DND-41 (cell line): Measurements from ENCODE around the gene IFRD1.
"Not testable (repeated sequence)": the region's sequence is repeated elsewhere in the genome, so short reads cannot be mapped to it uniquely, and the experiment has no call there.

Experiments used
- ATAC-seq: fragments of 200-7000 bp; cut with Tn5 transposase; 3 replicates; pipeline ENCODE4 v1.9.1; 2021; ENCODE audit warnings: low read depth; ENCODE audit not compliant: insufficient read depth
- DNase-seq: peaks from one replicate; pipeline ENCODE4 v3.0.0-alpha.2; 2020
- H2AFZ ChIP-seq: 2 replicates; pipeline ENCODE4 v1.6.0; 2012; ENCODE audit warnings: low read depth, low read length
- H3K27ac ChIP-seq: 2 replicates; pipeline ENCODE4 v1.5.1; 2012; ENCODE audit warnings: low read length, inconsistent platforms
- H3K27me3 ChIP-seq: fragments of 200-600 bp; sonication (generic); 2 replicates; pipeline ENCODE4 v1.6.0; 2012; ENCODE audit warnings: low read length, mild to moderate bottlenecking, inconsistent platforms; ENCODE audit not compliant: insufficient read depth, poor library complexity
- H3K36me3 ChIP-seq: 2 replicates; pipeline ENCODE4 v1.5.1; 2012; ENCODE audit warnings: low read length, inconsistent platforms; ENCODE audit not compliant: insufficient read depth
- H3K4me1 ChIP-seq: 2 replicates; pipeline ENCODE4 v1.5.1; 2012; ENCODE audit warnings: mild to moderate bottlenecking, low read length; ENCODE audit not compliant: insufficient read depth
- H3K4me2 ChIP-seq: 2 replicates; pipeline ENCODE4 v1.6.0; 2012; ENCODE audit warnings: mild to moderate bottlenecking, moderate library complexity, low read length, inconsistent platforms; ENCODE audit not compliant: insufficient read depth
- H3K4me3 ChIP-seq, 2 experiments: fragments of 200-600 bp in 1 of 2; shearing (Covaris generic) in 1 of 2; 2 replicates each; pipeline ENCODE4 v1.5.1; 2012 to 2016; ENCODE audit warnings: inconsistent platforms in 2 of 2, low read length in 2 of 2, mild to moderate bottlenecking in 2 of 2, low read depth in 1 of 2, moderate library complexity in 1 of 2
- H3K79me2 ChIP-seq: 2 replicates; pipeline ENCODE4 v1.6.0; 2012; ENCODE audit warnings: low read length, inconsistent platforms; ENCODE audit not compliant: insufficient read depth
- H3K9ac ChIP-seq: 2 replicates; pipeline ENCODE4 v1.6.0; 2012; ENCODE audit warnings: low read depth, mild to moderate bottlenecking, inconsistent platforms, low read length, moderate library complexity
- H3K9me3 ChIP-seq: 2 replicates; pipeline ENCODE4 v1.5.1; 2012; ENCODE audit warnings: low read length, moderate library complexity, mild to moderate bottlenecking, inconsistent platforms; ENCODE audit not compliant: insufficient read depth, severe bottlenecking
- H4K20me1 ChIP-seq: 2 replicates; pipeline ENCODE4 v1.6.0; 2012; ENCODE audit warnings: low read length; ENCODE audit not compliant: insufficient read depth
- CTCF ChIP-seq: IDR thresholded peaks from 2 replicates; pipeline ENCODE4 v1.5.1; 2012; ENCODE audit warnings: borderline replicate concordance, low read length, moderate library complexity, mild to moderate bottlenecking; ENCODE audit not compliant: poor library complexity, severe bottlenecking; ENCODE audit errors: extremely low read depth
- EZH2 ChIP-seq: IDR thresholded peaks from 3 replicates; pipeline ENCODE4 v1.6.1; 2012; ENCODE audit warnings: borderline replicate concordance, low read depth, mild to moderate bottlenecking, moderate library complexity, low read length, inconsistent platforms; ENCODE audit not compliant: severe bottlenecking

Gene IFRD1

GRCh38 chr7:112511451-112512202 is 61.4 kb downstream of the IFRD1 start:
- H3K9me3 ChIP-seq = no peaks in the 10 kb centered on the region
- H4K20me1 ChIP-seq = no peaks in the 10 kb centered on the region
- TF ChIP-seq CTCF (no peak), EZH2 (no peak)
- H3K27me3 ChIP-seq = no peaks in the 10 kb centered on the region
- no peak for DNase-seq
- H3K27ac ChIP-seq = no peak overlapping the region
- H3K4me3 ChIP-seq = no peak overlapping the region
- no peak overlapping the region for H2AFZ ChIP-seq
- no peaks in the 10 kb centered on the region for H3K36me3 ChIP-seq
- H3K9ac ChIP-seq = no peak overlapping the region
- no peak for ATAC-seq
- H3K4me2 ChIP-seq = no peak overlapping the region
- no peaks in the 10 kb centered on the region for H3K79me2 ChIP-seq
- H3K4me1 ChIP-seq = no peaks in the 10 kb centered on the region

- Histone ChIP-seq H3K27ac (no peak overlapping the region), H3K36me3 (no peaks in the 10 kb centered on the region), H3K9me3 (no peaks in the 10 kb centered on the region), H3K9ac (no peak overlapping the region), H3K27me3 (peaks cover 4% of the 10 kb centered on the region), H2AFZ (no peak overlapping the region), H3K4me1 (no peaks in the 10 kb centered on the region), H3K4me3 (no peak overlapping the region), H3K4me2 (no peak overlapping the region), H3K79me2 (no peaks in the 10 kb centered on the region), H4K20me1 (no peaks in the 10 kb centered on the region)
- ATAC-seq = no peak
- no peak for DNase-seq
- no peak for TF ChIP-seq EZH2
- TF ChIP-seq CTCF = no peak
Measured at GRCh38 chr7:112512451-112513210, 62.4 kb downstream of the IFRD1 start.

DNA sequence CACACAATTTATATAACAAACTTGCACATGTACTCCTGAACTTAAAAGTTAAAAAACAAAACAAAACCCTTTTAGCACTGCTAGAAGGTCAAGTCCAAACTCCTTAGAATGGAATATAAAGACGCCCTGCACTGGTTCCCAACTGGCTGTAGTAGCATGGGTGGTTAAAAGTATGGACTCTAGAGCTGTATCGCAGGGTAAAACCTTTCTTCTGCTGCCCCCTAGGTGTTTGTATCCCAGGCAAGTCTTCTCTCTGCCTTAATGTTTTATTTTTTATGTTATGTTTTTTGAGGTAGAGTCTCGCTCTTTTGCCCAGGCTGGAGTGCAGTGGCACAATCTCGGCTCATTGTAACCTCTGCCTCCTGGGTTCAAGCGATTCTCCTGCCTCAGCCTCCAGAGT is 65.7 kb downstream of the IFRD1 start:
- H3K27me3 ChIP-seq = peaks cover 7% of the 10 kb centered on the region
- no peaks in the 10 kb centered on the region for H4K20me1 ChIP-seq
- ATAC-seq (0 out of 3 replicates have a peak, but pooled peaks have one; percentile 40), DNase-seq (no peak)
- H3K4me3 ChIP-seq = no peak overlapping the region
- TF ChIP-seq EZH2 = no peak
- peak; percentile 11 for TF ChIP-seq CTCF
- H3K9me3 ChIP-seq = no peaks in the 10 kb centered on the region
- H2AFZ ChIP-seq = no peak overlapping the region
- H3K79me2 ChIP-seq = no peaks in the 10 kb centered on the region
- H3K4me2 ChIP-seq = no peak overlapping the region
- H3K4me1 ChIP-seq = no peaks in the 10 kb centered on the region
- no peaks in the 10 kb centered on the region for H3K36me3 ChIP-seq
- H3K27ac ChIP-seq = no peak overlapping the region
- H3K9ac ChIP-seq = no peak overlapping the region

DNA sequence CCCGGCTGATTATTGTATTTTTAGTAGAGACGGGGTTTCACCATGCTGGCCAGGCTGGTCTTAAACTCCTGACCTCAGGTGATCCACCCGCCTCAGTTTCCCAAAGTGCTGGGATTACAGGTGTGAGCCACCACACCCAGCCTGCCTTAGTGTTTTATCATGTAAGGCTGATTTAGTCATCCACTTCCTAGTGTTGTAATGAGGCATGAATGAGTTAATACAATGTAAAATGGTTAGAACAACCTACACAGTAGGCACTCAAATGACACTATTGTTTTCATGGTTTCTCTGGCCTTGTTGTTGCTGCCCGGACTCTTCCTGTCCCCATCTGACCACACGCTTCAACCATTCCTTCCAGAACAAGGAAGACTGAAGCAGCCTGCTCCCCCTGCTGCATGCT is 66.2 kb downstream of the IFRD1 start:
- not testable (repeated sequence) for H3K27me3 ChIP-seq

More for the DNA sequence above, 66.2 kb downstream of the IFRD1 start:
- H4K20me1 ChIP-seq, H3K36me3 ChIP-seq, H3K4me1 ChIP-seq, H3K4me3 ChIP-seq, H3K79me2 ChIP-seq, H3K27ac ChIP-seq, ATAC-seq, H3K9ac ChIP-seq, H2AFZ ChIP-seq, H3K4me2 ChIP-seq, H3K9me3 ChIP-seq, DNase-seq: not testable (repeated sequence)
